Measurements from ENCODE around the gene LDLRAD4.

The LDLRAD4 gene

GRCh38 chr18:13213036-13213795 lies 5.3 kb upstream of the LDLRAD4 start:
- H3K4me3 ChIP-seq: no peak overlapping the region
- peak overlapping the region in 4 of 11 experiments; percentile 8 to 48 (median 22); a peak in 5 of 22 replicates for H3K9ac ChIP-seq
- H4K20me1 ChIP-seq: peaks cover 0 to 8% (median 0%) of the 10 kb centered on the region in 11 experiments; a peak in 1 of 22 replicates
- H3K4me2 ChIP-seq: peak overlapping the region in 10 of 11 experiments; percentile 40 to 100 (median 64); a peak in 18 of 22 replicates
- H3K9me3 ChIP-seq (replicated peaks in 1 of 11): peaks cover 0 to 8% (median 0%) of the 10 kb centered on the region in 11 experiments; a peak in 6 of 22 replicates
- TF ChIP-seq Cebpa-rat (IDR thresholded peaks at IDR 0.05): no peak
- no peaks in the 10 kb centered on the region for H3K27me3 ChIP-seq
- H3K27ac ChIP-seq: peak overlapping the region in 2 of 11 experiments; percentile 5 to 20; a peak in 1 of 22 replicates
- H3K4me1 ChIP-seq: peaks cover 41 to 54% (median 52%) of the 10 kb centered on the region in 10 experiments
- H3K36me3 ChIP-seq: no peaks in the 10 kb centered on the region

- H4K20me1 ChIP-seq: peaks cover 0 to 9% (median 0%) of the 10 kb centered on the region in 11 experiments; a peak in 3 of 22 replicates
- H3K27me3 ChIP-seq: 0 out of 22 replicates have a peak, but pooled peaks cover 0 to 6% (median 0%) of the 10 kb centered on the region in 11 experiments
- TF ChIP-seq Cebpa-rat (IDR thresholded peaks at IDR 0.05): no peak
- peak overlapping the region; percentile 40 to 100 (median 67) for H3K4me2 ChIP-seq
- peaks cover 49 to 63% (median 57%) of the 10 kb centered on the region in 10 experiments for H3K4me1 ChIP-seq
- no peak overlapping the region for H3K4me3 ChIP-seq
- H3K27ac ChIP-seq: no peak overlapping the region
- peaks cover 0 to 5% (median 0%) of the 10 kb centered on the region in 11 experiments; a peak in 6 of 22 replicates for H3K9me3 ChIP-seq (replicated peaks in 1 of 11)
- no peaks in the 10 kb centered on the region for H3K36me3 ChIP-seq
- 0 out of 22 replicates have a peak overlapping the region, but pooled peaks of 1 of the 11 experiments have one; percentile 8 for H3K9ac ChIP-seq
Observed at GRCh38 chr18:13214609-13215008, 4.0 kb upstream of the LDLRAD4 start.

GRCh38 chr18:13216092-13216582 lies 2.4 kb upstream of the LDLRAD4 start:
- peak in 2 of 11 experiments; percentile 39 to 71; a peak in 3 of 22 replicates for TF ChIP-seq Cebpa-rat (IDR thresholded peaks at IDR 0.05)
- H3K27me3 ChIP-seq: 0 out of 22 replicates have a peak, but pooled peaks cover 0 to 6% (median 0%) of the 10 kb centered on the region in 11 experiments
- peak overlapping the region; percentile 79 to 95 (median 90); a peak in 14 of 20 replicates for H3K4me3 ChIP-seq
- peaks cover 0 to 23% (median 0%) of the 10 kb centered on the region in 11 experiments; a peak in 6 of 22 replicates for H4K20me1 ChIP-seq
- H3K27ac ChIP-seq: peak overlapping the region in 10 of 11 experiments; percentile 73 to 85 (median 81); a peak in 20 of 22 replicates
- H3K9me3 ChIP-seq (replicated peaks in 1 of 11): no peaks in the 10 kb centered on the region
- peak overlapping the region; percentile 78 to 92 (median 85); a peak in 17 of 22 replicates for H3K9ac ChIP-seq
- peak overlapping the region; percentile 91 to 100 (median 97) for H3K4me2 ChIP-seq
- peaks cover 63 to 77% (median 72%) of the 10 kb centered on the region in 10 experiments for H3K4me1 ChIP-seq
- H3K36me3 ChIP-seq: no peaks in the 10 kb centered on the region

- Histone ChIP-seq H3K27ac (peak overlapping the region; percentile 62 to 85 (median 80); a peak in 21 of 22 replicates), H3K4me2 (peak overlapping the region; percentile 91 to 100 (median 97)), H3K4me3 (peak overlapping the region; percentile 79 to 95 (median 90)), H3K9me3 (replicated peaks in 1 of 11) (no peaks in the 10 kb centered on the region), H3K4me1 (peaks cover 64 to 78% (median 75%) of the 10 kb centered on the region in 10 experiments), H3K9ac (peak overlapping the region; percentile 78 to 92 (median 85)), H3K36me3 (no peaks in the 10 kb centered on the region; a peak in 1 of 22 replicates), H3K27me3 (0 out of 22 replicates have a peak, but pooled peaks cover 0 to 6% (median 0%) of the 10 kb centered on the region in 11 experiments), H4K20me1 (peaks cover 0 to 31% (median 0%) of the 10 kb centered on the region in 11 experiments; a peak in 6 of 22 replicates)
- TF ChIP-seq Cebpa-rat (IDR thresholded peaks at IDR 0.05): no peak
Observed at GRCh38 chr18:13216711-13217465, 1.7 kb upstream of the LDLRAD4 start.

- Histone ChIP-seq H3K9ac (peak overlapping the region; percentile 78 to 92 (median 85)), H3K4me2 (peak overlapping the region; percentile 91 to 100 (median 97)), H3K27me3 (0 out of 22 replicates have a peak, but pooled peaks cover 0 to 6% (median 0%) of the 10 kb centered on the region in 11 experiments), H3K4me1 (peaks cover 71 to 84% (median 80%) of the 10 kb centered on the region in 10 experiments), H3K36me3 (no peaks in the 10 kb centered on the region; a peak in 1 of 22 replicates), H3K4me3 (peak overlapping the region; percentile 79 to 95 (median 90)), H3K27ac (peak overlapping the region; percentile 62 to 85 (median 80); a peak in 21 of 22 replicates), H3K9me3 (replicated peaks in 1 of 11) (no peaks in the 10 kb centered on the region), H4K20me1 (peaks cover 0 to 37% (median 2%) of the 10 kb centered on the region in 11 experiments; a peak in 9 of 22 replicates)
- no peak for TF ChIP-seq Cebpa-rat (IDR thresholded peaks at IDR 0.05)
Observed at GRCh38 chr18:13217466-13217961, 1.0 kb upstream of the LDLRAD4 start.

GRCh38 chr18:13217971-13218367 lies 591 bp upstream of the LDLRAD4 start:
- Histone ChIP-seq H3K4me1 (peaks cover 72 to 84% (median 82%) of the 10 kb centered on the region in 10 experiments), H3K9me3 (replicated peaks in 1 of 11) (no peaks in the 10 kb centered on the region), H3K36me3 (no peaks in the 10 kb centered on the region; a peak in 1 of 22 replicates), H3K9ac (peak overlapping the region; percentile 78 to 92 (median 85)), H3K4me2 (peak overlapping the region; percentile 91 to 100 (median 97)), H3K27me3 (0 out of 22 replicates have a peak, but pooled peaks cover 0 to 6% (median 0%) of the 10 kb centered on the region in 11 experiments), H4K20me1 (peaks cover 0 to 41% (median 3%) of the 10 kb centered on the region in 11 experiments; a peak in 9 of 22 replicates), H3K4me3 (peak overlapping the region; percentile 79 to 95 (median 90)), H3K27ac (peak overlapping the region; percentile 62 to 85 (median 80))
- TF ChIP-seq Cebpa-rat (IDR thresholded peaks at IDR 0.05): no peak

GRCh38 chr18:13218997-13219396 lies 437 bp downstream of the LDLRAD4 start:
- Histone ChIP-seq H3K4me3 (peak overlapping the region; percentile 79 to 95 (median 90)), H3K4me2 (peak overlapping the region; percentile 91 to 100 (median 97)), H3K27ac (peak overlapping the region; percentile 62 to 85 (median 80); a peak in 21 of 22 replicates), H3K4me1 (peaks cover 72 to 84% (median 82%) of the 10 kb centered on the region in 10 experiments), H3K9me3 (replicated peaks in 1 of 11) (no peaks in the 10 kb centered on the region), H3K36me3 (peaks cover 0 to 9% (median 0%) of the 10 kb centered on the region in 11 experiments; a peak in 1 of 22 replicates), H4K20me1 (peaks cover 0 to 52% (median 3%) of the 10 kb centered on the region in 11 experiments; a peak in 9 of 22 replicates), H3K9ac (peak overlapping the region; percentile 78 to 92 (median 85)), H3K27me3 (0 out of 22 replicates have a peak, but pooled peaks cover 0 to 6% (median 0%) of the 10 kb centered on the region in 11 experiments)
- no peak for TF ChIP-seq Cebpa-rat (IDR thresholded peaks at IDR 0.05)

Data from BLaER1 treated with 17β-estradiol and CSF1 and Interleukin-3, amounts not matched to agents 10 nM and 100 nM (cell line).